Neural cell (in vitro differentiated cells): ENCODE measurements around the gene MAP2. TPM values are rescaled to one million over a fixed set of nuclear protein-coding genes. Genes with fewer than 3 reads are reported as not detected.

ENCODE experiments used
- H2AFZ ChIP-seq: fragments of 200-600, 300-800 bp; sonication (generic), shearing (Covaris generic); 2 replicates; pipeline ENCODE4 v1.6.0; 2014; ENCODE audit warnings: low read depth, mild to moderate bottlenecking, antibody characterized with exemption, low read length, moderate library complexity
- H3F3A ChIP-seq: fragments of 200-600 bp; shearing (Covaris generic); 2 replicates; pipeline ENCODE4 v1.6.1; 2016; ENCODE audit warnings: mild to moderate bottlenecking, moderate library complexity, mixed read lengths, antibody characterized with exemption, low read length; ENCODE audit not compliant: insufficient read depth, poor library complexity, severe bottlenecking
- H3K27ac ChIP-seq: fragments of 200-600, 300-800 bp; sonication (generic), shearing (Covaris generic); 2 replicates; pipeline ENCODE4 v1.5.1; 2014; ENCODE audit warnings: mild to moderate bottlenecking, low read length, moderate library complexity
- H3K27me3 ChIP-seq: fragments of 300-800, 200-600 bp; sonication (generic), shearing (Covaris generic); 2 replicates; pipeline ENCODE4 v1.6.0; 2014; ENCODE audit warnings: mild to moderate bottlenecking, low read depth, low read length, moderate library complexity; ENCODE audit not compliant: insufficient read depth
- H3K36me3 ChIP-seq: fragments of 300-800, 200-600 bp; sonication (generic), shearing (Covaris generic); 2 replicates; pipeline ENCODE4 v1.5.1; 2014; ENCODE audit warnings: mild to moderate bottlenecking, antibody characterized with exemption, low read length, moderate library complexity; ENCODE audit not compliant: insufficient read depth
- H3K4me2 ChIP-seq: fragments of 300-800, 200-600 bp; sonication (generic), shearing (Covaris generic); 2 replicates; pipeline ENCODE4 v1.6.0; 2014; ENCODE audit warnings: mild to moderate bottlenecking, low read length
- H3K4me3 ChIP-seq: fragments of 300-800, 200-600 bp; sonication (generic), shearing (Covaris generic); 2 replicates; pipeline ENCODE4 v1.5.1; 2014; ENCODE audit warnings: mild to moderate bottlenecking, low read length, moderate library complexity
- H3K79me2 ChIP-seq: fragments of 200-600 bp; shearing (Covaris generic); replicated peaks from 2 replicates; pipeline ENCODE4 v1.6.0; 2014; ENCODE audit warnings: mild to moderate bottlenecking, low read length, moderate library complexity; ENCODE audit not compliant: insufficient read depth
- H3K9ac ChIP-seq: fragments of 300-800, 200-600 bp; sonication (generic), shearing (Covaris generic); 2 replicates; pipeline ENCODE4 v1.6.1; 2016; ENCODE audit warnings: mild to moderate bottlenecking, low read length, mixed read lengths
- H3K9me2 ChIP-seq: fragments of 200-600 bp; shearing (Covaris generic); 2 replicates; pipeline ENCODE4 v1.6.1; 2016; ENCODE audit warnings: mild to moderate bottlenecking, low read length, mixed read lengths; ENCODE audit not compliant: insufficient read depth
- H3K9me3 ChIP-seq: fragments of 200-600, 300-800 bp; sonication (generic), shearing (Covaris generic); 2 replicates; pipeline ENCODE4 v1.6.1; 2016; ENCODE audit warnings: mild to moderate bottlenecking, mixed run types, low read length, moderate library complexity, mixed read lengths
- H4K20me1 ChIP-seq: fragments of 200-600 bp; shearing (Covaris generic); 2 replicates; pipeline ENCODE4 v1.6.1; 2016; ENCODE audit warnings: mild to moderate bottlenecking, mixed run types; ENCODE audit not compliant: insufficient read depth
- CTCF ChIP-seq: fragments of 450-650 bp; IDR thresholded peaks from 2 replicates; pipeline ENCODE4 v1.5.1; 2014; ENCODE audit warnings: antibody characterized with exemption, mild to moderate bottlenecking, moderate library complexity; ENCODE audit not compliant: poor library complexity, severe bottlenecking
- EP300 ChIP-seq: fragments of 450-650 bp; conservative IDR thresholded peaks from 2 replicates; pipeline ENCODE4 v1.6.1; 2014; ENCODE audit warnings: antibody characterized with exemption, mild to moderate bottlenecking, moderate library complexity; ENCODE audit not compliant: poor library complexity, severe bottlenecking
- EZH2 ChIP-seq: fragments of 200-600, 300-800 bp; shearing (Covaris generic), sonication (generic); IDR thresholded peaks from 2 replicates; pipeline ENCODE4 v1.6.1; 2014; ENCODE audit warnings: antibody characterized with exemption, low read length, borderline replicate concordance, mild to moderate bottlenecking; ENCODE audit not compliant: insufficient read depth, poor library complexity, severe bottlenecking
- MXI1 ChIP-seq: fragments of 450-650 bp; conservative IDR thresholded peaks from 2 replicates; pipeline ENCODE4 v1.6.1; 2014; ENCODE audit warnings: antibody characterized with exemption, mild to moderate bottlenecking; ENCODE audit not compliant: poor library complexity, severe bottlenecking
- POLR2AphosphoS5 ChIP-seq: IDR thresholded peaks from 2 replicates; pipeline ENCODE4 v1.6.1; 2012
- RAD21 ChIP-seq: fragments of 450-650 bp; conservative IDR thresholded peaks from 2 replicates; pipeline ENCODE4 v1.6.1; 2014; ENCODE audit warnings: antibody characterized with exemption, mild to moderate bottlenecking, moderate library complexity
- REST ChIP-seq: IDR thresholded peaks from 2 replicates; pipeline ENCODE4 v1.6.1; 2012; ENCODE audit warnings: borderline replicate concordance
- SMC3 ChIP-seq: fragments of 450-650 bp; conservative IDR thresholded peaks from 2 replicates; pipeline ENCODE4 v1.6.1; 2014; ENCODE audit warnings: antibody characterized with exemption, mild to moderate bottlenecking, moderate library complexity; ENCODE audit not compliant: poor library complexity
- TAF1 ChIP-seq: IDR thresholded peaks from 2 replicates; pipeline ENCODE4 v1.6.1; 2012; ENCODE audit warnings: low read depth
- polyA plus RNA-seq: library from polyadenylated mRNA; depleted of rRNA; stranded (reverse); fragments of >200 nt; gene quantifications from 2 replicates; pipeline ENCODE4 v1.2.3, GENCODE V29; 2014

The MAP2 gene
- polyA plus RNA-seq, 1 donor from 2014 or later: 450 TPM

GRCh38 chr2:209687323-209687969 lies 263.6 kb downstream of the MAP2 start:
- Histone ChIP-seq H3K4me3 (no peak overlapping the region), H3K9me3 (no peaks in the 10 kb centered on the region), H3K79me2 (peaks cover 12% of the 10 kb centered on the region), H2AFZ (no peak overlapping the region), H3K4me2 (no peak overlapping the region), H3K9ac (no peak overlapping the region), H3K27me3 (no peaks in the 10 kb centered on the region), H3K27ac (no peak overlapping the region), H3F3A (no peaks in the 10 kb centered on the region), H3K9me2 (no peaks in the 10 kb centered on the region), H3K36me3 (peaks cover 14% of the 10 kb centered on the region), H4K20me1 (no peaks in the 10 kb centered on the region)
- TF ChIP-seq CTCF (no peak), SMC3 (no peak), POLR2AphosphoS5 (no peak), EZH2 (no peak), TAF1 (no peak), MXI1 (no peak), EP300 (no peak), RAD21 (no peak), REST (no peak)

- TF ChIP-seq REST: no peak
- no peak for TF ChIP-seq SMC3
- TF ChIP-seq EP300: no peak
- TF ChIP-seq CTCF: no peak
- TF ChIP-seq POLR2AphosphoS5: no peak
- TF ChIP-seq TAF1: no peak
- TF ChIP-seq RAD21: no peak
- TF ChIP-seq EZH2: no peak
- TF ChIP-seq MXI1: no peak
- Histone ChIP-seq H3F3A (no peaks in the 10 kb centered on the region), H3K4me3 (no peak overlapping the region), H3K79me2 (peaks cover 12% of the 10 kb centered on the region), H3K4me2 (no peak overlapping the region), H4K20me1 (no peaks in the 10 kb centered on the region), H3K9me2 (no peaks in the 10 kb centered on the region), H3K27ac (no peak overlapping the region), H3K9me3 (no peaks in the 10 kb centered on the region), H3K9ac (no peak overlapping the region), H3K27me3 (no peaks in the 10 kb centered on the region), H2AFZ (no peak overlapping the region), H3K36me3 (peaks cover 17% of the 10 kb centered on the region)
These were observed 264.5 kb downstream of the MAP2 start for GRCh38 chr2:209688385-209688784.
